Measurements from ENCODE around the gene PLAAT5. TPM values are rescaled to one million over a fixed set of nuclear protein-coding genes. Genes with fewer than 3 reads are reported as not detected.
A peak's percentile ranks its signal among the peaks of the same experiment; 100 is the strongest.

The PLAAT5 gene
- polyA plus RNA-seq, 3 donors: 0.07 to 0.62 TPM; not detected in 1

DNA sequence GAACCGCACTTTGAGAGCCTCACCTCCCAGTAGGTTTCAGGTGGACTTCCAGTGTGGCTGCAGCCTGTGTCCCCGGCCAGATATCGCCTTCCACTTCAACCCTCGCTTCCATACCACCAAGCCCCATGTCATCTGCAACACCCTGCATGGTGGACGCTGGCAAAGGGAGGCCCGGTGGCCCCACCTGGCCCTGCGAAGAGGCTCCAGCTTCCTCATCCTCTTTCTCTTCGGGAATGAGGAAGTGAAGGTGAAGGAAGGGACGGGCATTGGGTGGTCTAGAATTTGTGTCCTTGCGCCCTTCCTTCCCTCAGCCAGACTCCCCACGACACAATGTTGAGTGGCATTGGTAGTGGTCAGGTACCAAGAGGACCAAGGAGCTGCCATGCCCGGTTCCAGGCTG lies 17.8 kb upstream of the PLAAT5 start:
- peaks cover 22% of the 10 kb centered on the region for H3K79me2 ChIP-seq (ENCODE audit: insufficient read depth, low read length)
- peaks cover 0 to 2% (median 0%) of the 10 kb centered on the region in 3 donors for H3K27me3 Mint-ChIP-seq (ENCODE audit: low read depth in 3 of 3)

DNA sequence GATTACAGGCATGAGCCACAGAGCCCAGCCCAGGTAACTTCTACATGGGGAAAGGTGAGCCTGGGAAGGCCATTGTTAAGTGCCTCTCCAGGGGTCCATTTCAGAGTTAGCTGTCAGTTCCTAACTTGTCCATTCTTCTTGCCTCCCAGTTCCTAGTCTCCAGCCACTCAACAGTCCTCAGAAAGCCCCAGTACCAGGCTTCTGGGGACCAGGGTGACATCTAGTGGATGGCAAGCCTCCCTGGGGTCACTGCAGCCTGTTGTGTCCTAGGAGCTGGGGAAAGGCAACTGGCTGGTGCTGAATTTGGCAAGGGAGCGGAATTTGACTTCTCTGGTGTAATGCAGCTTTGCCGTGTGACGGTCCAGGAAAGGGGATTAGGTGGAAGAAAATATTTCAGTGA lies 17.0 kb upstream of the PLAAT5 start:
- Histone ChIP-seq H3K4me3 (replicated peaks in 1 of 3; ENCODE audit: low read depth in 2 of 3, low read length in 3 of 3) (peak overlapping the region in 1 of 3 experiments; percentile 79), H3K79me2 (ENCODE audit: insufficient read depth, low read length) (peaks cover 22% of the 10 kb centered on the region), H3K27me3 (ENCODE audit: control insufficient read depth in 2 of 2, insufficient read depth in 2 of 2, low read length in 2 of 2) (no peaks in the 10 kb centered on the region), H3K4me2 (replicated peaks; ENCODE audit: extremely low read depth, low read length, poor library complexity, severe bottlenecking) (peak overlapping the region; percentile 87), H4K20me1 (ENCODE audit: insufficient read depth, low read length) (no peaks in the 10 kb centered on the region), H3K4me1 (ENCODE audit: control insufficient read depth in 1 of 2, insufficient read depth in 2 of 2, low read length in 2 of 2) (peaks cover 60 to 61% of the 10 kb centered on the region in 2 donors), H3K9me3 (replicated peaks in 1 of 2; ENCODE audit: control insufficient read depth in 1 of 2, insufficient read depth in 1 of 2, low read length in 2 of 2) (no peaks in the 10 kb centered on the region), H2AFZ (ENCODE audit: insufficient read depth, low read depth, low read length, poor library complexity, severe bottlenecking) (no peak overlapping the region), H3K36me3 (replicated peaks in 1 of 2; ENCODE audit: control insufficient read depth in 1 of 2, insufficient read depth in 2 of 2, low read length in 2 of 2) (peaks cover 39 to 47% of the 10 kb centered on the region in 2 donors), H3K9ac (ENCODE audit: insufficient read depth, low read length, poor library complexity, severe bottlenecking) (no peak overlapping the region), H3K27ac (ENCODE audit: low read depth in 1 of 2, low read length in 2 of 2) (no peak overlapping the region)
- Mint-ChIP-seq H3K4me1 (peaks cover 58% of the 10 kb centered on the region), H3K27ac (peak overlapping the region; percentile 15 to 90 (median 83)), H3K27me3 (ENCODE audit: low read depth in 3 of 3) (peaks cover 0 to 2% (median 0%) of the 10 kb centered on the region in 3 donors), H3K9me3 (no peaks in the 10 kb centered on the region), H3K36me3 (peaks cover 32 to 50% of the 10 kb centered on the region in 2 donors), H3K4me3 (peak overlapping the region in 1 of 2 donors; percentile 93)
- TF ChIP-seq CTCF (IDR thresholded peaks at IDR 0.05): peak; percentile 45
- intact Hi-C loops (cut with micrococcal nuclease): loop anchor here in 1 of 2 donors (10.0 kb wide), 1 partner anchor 117 kb away; no protein-coding TSS in a partner anchor
- no CpG with 5 or more reads among the region's 3 CpGs for WGBS (ENCODE audit: insufficient coverage)
- peak; percentile 59 to 68 (median 65) for DNase-seq

More for the DNA sequence above, 17.8 kb upstream of the PLAAT5 start:
- Histone ChIP-seq H3K4me1 (ENCODE audit: control insufficient read depth in 1 of 2, insufficient read depth in 2 of 2, low read length in 2 of 2) (peaks cover 53 to 54% of the 10 kb centered on the region in 2 donors), H2AFZ (ENCODE audit: insufficient read depth, low read depth, low read length, poor library complexity, severe bottlenecking) (no peak overlapping the region), H4K20me1 (ENCODE audit: insufficient read depth, low read length) (no peaks in the 10 kb centered on the region), H3K9ac (ENCODE audit: insufficient read depth, low read length, poor library complexity, severe bottlenecking) (no peak overlapping the region), H3K4me2 (replicated peaks; ENCODE audit: extremely low read depth, low read length, poor library complexity, severe bottlenecking) (no peak overlapping the region), H3K27ac (ENCODE audit: low read depth in 1 of 2, low read length in 2 of 2) (no peak overlapping the region), H3K27me3 (ENCODE audit: control insufficient read depth in 2 of 2, insufficient read depth in 2 of 2, low read length in 2 of 2) (no peaks in the 10 kb centered on the region), H3K36me3 (replicated peaks in 1 of 2; ENCODE audit: control insufficient read depth in 1 of 2, insufficient read depth in 2 of 2, low read length in 2 of 2) (peaks cover 41 to 54% of the 10 kb centered on the region in 2 donors), H3K4me3 (replicated peaks in 1 of 3; ENCODE audit: low read depth in 2 of 3, low read length in 3 of 3) (no peak overlapping the region), H3K9me3 (replicated peaks in 1 of 2; ENCODE audit: control insufficient read depth in 1 of 2, insufficient read depth in 1 of 2, low read length in 2 of 2) (no peaks in the 10 kb centered on the region)
- Mint-ChIP-seq H3K9me3 (no peaks in the 10 kb centered on the region), H3K4me3 (peak overlapping the region in 1 of 2 donors; percentile 6), H3K27ac (no peak overlapping the region), H3K36me3 (peaks cover 36 to 58% of the 10 kb centered on the region in 2 donors), H3K4me1 (peaks cover 51% of the 10 kb centered on the region)
- WGBS (ENCODE audit: insufficient coverage): 58% methylated on average over 2 of the region's 12 CpGs
- TF ChIP-seq CTCF (IDR thresholded peaks at IDR 0.05): no peak
- intact Hi-C loops (cut with micrococcal nuclease): loop anchor here in 1 of 2 donors (10.0 kb wide), 1 partner anchor 116 kb away; no protein-coding TSS in a partner anchor
- DNase-seq: no peak
